HepG2 (cell line): Measurements from ENCODE around the gene POP7. TPM values are rescaled to one million over a fixed set of nuclear protein-coding genes. Genes with fewer than 3 reads are reported as not detected.

Experiments
- KLF16 ChIP-seq, 2 experiments: sonication (generic) in 1 of 2; formaldehyde crosslinking in 1 of 2; IDR thresholded peaks; 2 replicates each; pipeline versions ENCODE4 v1.6.1 to v1.8.0; 2016 to 2023; ENCODE audit warnings: missing genetic modification reagents in 2 of 2, missing compliant biosample characterization in 1 of 2
- SP140L ChIP-seq: sonication (generic); formaldehyde crosslinking; IDR thresholded peaks from 2 replicates; pipeline ENCODE4 v1.4.0; 2020; ENCODE audit warnings: missing genetic modification reagents, borderline replicate concordance
- TEAD3 ChIP-seq: optimal IDR thresholded peaks from 2 replicates; pipeline ENCODE3; 2016; ENCODE audit warnings: borderline replicate concordance
- ZNF274 ChIP-seq: sonication (generic); formaldehyde crosslinking; IDR thresholded peaks from 2 replicates; pipeline ENCODE4 v1.5.1; 2020; ENCODE audit warnings: mild to moderate bottlenecking, missing genetic modification reagents
- ZNF317 ChIP-seq: sonication (generic); formaldehyde crosslinking; IDR thresholded peaks from 2 replicates; pipeline ENCODE4 v1.5.0; 2020; ENCODE audit warnings: mild to moderate bottlenecking, missing genetic modification reagents
- ZNF331 ChIP-seq: sonication (generic); formaldehyde crosslinking; IDR thresholded peaks from 2 replicates; pipeline ENCODE4 v1.4.0; 2020; ENCODE audit warnings: missing genetic modification reagents
- ZNF407 ChIP-seq: sonication (generic); formaldehyde crosslinking; IDR thresholded peaks from one replicate; pipeline ENCODE4 v1.5.1; 2020; ENCODE audit warnings: mild to moderate bottlenecking, missing genetic modification reagents; ENCODE audit errors: not compliant biosample characterization
- polyA plus RNA-seq, 8 experiments: library from polyadenylated mRNA; depleted of rRNA in 3 of 8; stranded (reverse) in 7 of 8; unstranded in 1 of 8; fragments of >200 nt; fragmentation: Illumina TruSeq in 4 of 8; extraction: Trizol in 4 of 8; gene quantifications; 2 replicates each; pipeline versions ENCODE4 v1.2.1 to v1.2.3, GENCODE V29; 2011 to 2016; ENCODE audit warnings: low read depth in 4 of 8, missing spikeins in 1 of 8, mixed read lengths in 1 of 8; ENCODE audit not compliant: insufficient read depth in 1 of 8
- total RNA-seq, 5 experiments: library from RNA; depleted of rRNA; stranded (reverse); fragments of >200 nt; fragmentation: Illumina TruSeq; extraction: Trizol; gene quantifications; 2 replicates each; pipeline ENCODE4 v1.2.3, GENCODE V29; 2016; ENCODE audit warnings: low read depth in 1 of 5
- TF ChIP-seq, protein P1 (sequence below): sonication (generic); formaldehyde crosslinking; IDR thresholded peaks from 2 replicates; pipeline ENCODE4 v1.5.0; 2020; ENCODE audit warnings: missing genetic modification reagents
- TF ChIP-seq, protein P2 (sequence below): sonication (generic); formaldehyde crosslinking; IDR thresholded peaks from 2 replicates; pipeline ENCODE4 v1.5.0; 2020; ENCODE audit warnings: missing genetic modification reagents
- TF ChIP-seq, protein P3 (sequence below): IDR thresholded peaks from 2 replicates; pipeline ENCODE4 v1.4.0; 2020; ENCODE audit warnings: mild to moderate bottlenecking, missing genetic modification reagents
- TF ChIP-seq, protein P4 (sequence below): IDR thresholded peaks from 2 replicates; pipeline ENCODE4 v1.6.1; 2016

The POP7 gene
- total and polyA plus RNA-seq, 2 of the 13 experiments (the other 11 are each of a cell fraction or from before 2014, with no cell fraction given), result 63.9 to 91.1 TPM

DNA sequence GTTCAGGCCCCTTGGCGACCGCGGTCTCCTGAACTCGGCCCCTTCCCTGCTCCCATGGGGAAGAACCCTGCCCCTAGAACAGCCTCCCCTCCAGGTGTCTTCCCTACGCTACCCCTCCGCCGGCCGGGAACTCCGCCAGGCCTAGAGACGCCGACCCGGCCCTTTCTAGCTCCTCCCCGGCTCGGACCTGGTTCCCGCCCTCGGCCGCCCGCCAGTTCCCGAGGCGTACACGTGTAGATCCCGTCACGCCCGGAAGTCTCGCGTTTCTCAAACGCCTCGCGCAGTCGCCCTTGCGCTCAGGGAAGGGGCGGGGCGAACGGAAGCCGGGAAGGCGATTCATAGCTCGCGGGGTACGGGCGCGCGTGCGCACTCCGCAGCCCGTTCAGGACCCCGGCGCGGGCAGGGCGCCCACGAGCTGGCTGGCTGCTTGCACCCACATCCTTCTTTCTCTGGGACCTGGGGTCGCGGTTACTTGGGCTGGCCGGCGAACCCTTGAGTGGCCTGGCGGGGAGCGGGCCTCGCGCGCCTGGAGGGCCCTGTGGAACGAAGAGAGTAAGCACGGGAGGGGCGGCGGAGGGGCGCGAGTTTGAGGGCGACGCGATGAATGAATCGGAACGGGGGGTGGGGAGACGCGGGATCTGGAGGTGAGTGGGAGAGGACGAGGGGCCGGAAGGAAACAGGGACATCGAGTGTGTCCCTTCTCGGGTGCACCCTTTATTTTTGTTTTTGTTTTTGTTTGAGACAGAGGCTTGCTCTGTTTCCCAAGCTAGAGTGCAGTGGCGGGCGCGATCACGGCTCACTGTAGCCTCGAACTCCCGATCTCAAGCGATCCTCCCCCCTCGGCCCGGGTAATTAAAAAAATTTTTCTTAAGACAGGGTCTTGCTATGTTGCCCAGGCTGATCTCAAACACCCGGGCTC is at the start of gene POP7 (continued):
- no peak for TF ChIP-seq SP140L (CRISPR knock-in tag)
- TF ChIP-seq ZNF331 (CRISPR knock-in tag), result peak; percentile 49
- peak; percentile 45 for TF ChIP-seq ZNF407 (CRISPR knock-in tag)
- TF ChIP-seq ZNF317 (CRISPR knock-in tag), result peak; percentile 76
- TF ChIP-seq TEAD3 (CRISPR knock-in tag), result peak; percentile 62
- TF ChIP-seq, protein P1, sequence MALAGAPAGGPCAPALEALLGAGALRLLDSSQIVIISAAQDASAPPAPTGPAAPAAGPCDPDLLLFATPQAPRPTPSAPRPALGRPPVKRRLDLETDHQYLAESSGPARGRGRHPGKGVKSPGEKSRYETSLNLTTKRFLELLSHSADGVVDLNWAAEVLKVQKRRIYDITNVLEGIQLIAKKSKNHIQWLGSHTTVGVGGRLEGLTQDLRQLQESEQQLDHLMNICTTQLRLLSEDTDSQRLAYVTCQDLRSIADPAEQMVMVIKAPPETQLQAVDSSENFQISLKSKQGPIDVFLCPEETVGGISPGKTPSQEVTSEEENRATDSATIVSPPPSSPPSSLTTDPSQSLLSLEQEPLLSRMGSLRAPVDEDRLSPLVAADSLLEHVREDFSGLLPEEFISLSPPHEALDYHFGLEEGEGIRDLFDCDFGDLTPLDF (CRISPR knock-in tag), result peak; percentile 92
- TF ChIP-seq, protein P2, sequence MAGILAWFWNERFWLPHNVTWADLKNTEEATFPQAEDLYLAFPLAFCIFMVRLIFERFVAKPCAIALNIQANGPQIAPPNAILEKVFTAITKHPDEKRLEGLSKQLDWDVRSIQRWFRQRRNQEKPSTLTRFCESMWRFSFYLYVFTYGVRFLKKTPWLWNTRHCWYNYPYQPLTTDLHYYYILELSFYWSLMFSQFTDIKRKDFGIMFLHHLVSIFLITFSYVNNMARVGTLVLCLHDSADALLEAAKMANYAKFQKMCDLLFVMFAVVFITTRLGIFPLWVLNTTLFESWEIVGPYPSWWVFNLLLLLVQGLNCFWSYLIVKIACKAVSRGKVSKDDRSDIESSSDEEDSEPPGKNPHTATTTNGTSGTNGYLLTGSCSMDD (CRISPR knock-in tag), result no peak
- TF ChIP-seq ZNF274 (CRISPR knock-in tag), result peak; percentile 67
- 0 out of 4 replicates have a peak, but pooled peaks of 1 of the 2 experiments have one; percentile 27 for TF ChIP-seq KLF16 (CRISPR knock-in tag; IDR thresholded peaks at IDR 0.05)
- TF ChIP-seq, protein P3, sequence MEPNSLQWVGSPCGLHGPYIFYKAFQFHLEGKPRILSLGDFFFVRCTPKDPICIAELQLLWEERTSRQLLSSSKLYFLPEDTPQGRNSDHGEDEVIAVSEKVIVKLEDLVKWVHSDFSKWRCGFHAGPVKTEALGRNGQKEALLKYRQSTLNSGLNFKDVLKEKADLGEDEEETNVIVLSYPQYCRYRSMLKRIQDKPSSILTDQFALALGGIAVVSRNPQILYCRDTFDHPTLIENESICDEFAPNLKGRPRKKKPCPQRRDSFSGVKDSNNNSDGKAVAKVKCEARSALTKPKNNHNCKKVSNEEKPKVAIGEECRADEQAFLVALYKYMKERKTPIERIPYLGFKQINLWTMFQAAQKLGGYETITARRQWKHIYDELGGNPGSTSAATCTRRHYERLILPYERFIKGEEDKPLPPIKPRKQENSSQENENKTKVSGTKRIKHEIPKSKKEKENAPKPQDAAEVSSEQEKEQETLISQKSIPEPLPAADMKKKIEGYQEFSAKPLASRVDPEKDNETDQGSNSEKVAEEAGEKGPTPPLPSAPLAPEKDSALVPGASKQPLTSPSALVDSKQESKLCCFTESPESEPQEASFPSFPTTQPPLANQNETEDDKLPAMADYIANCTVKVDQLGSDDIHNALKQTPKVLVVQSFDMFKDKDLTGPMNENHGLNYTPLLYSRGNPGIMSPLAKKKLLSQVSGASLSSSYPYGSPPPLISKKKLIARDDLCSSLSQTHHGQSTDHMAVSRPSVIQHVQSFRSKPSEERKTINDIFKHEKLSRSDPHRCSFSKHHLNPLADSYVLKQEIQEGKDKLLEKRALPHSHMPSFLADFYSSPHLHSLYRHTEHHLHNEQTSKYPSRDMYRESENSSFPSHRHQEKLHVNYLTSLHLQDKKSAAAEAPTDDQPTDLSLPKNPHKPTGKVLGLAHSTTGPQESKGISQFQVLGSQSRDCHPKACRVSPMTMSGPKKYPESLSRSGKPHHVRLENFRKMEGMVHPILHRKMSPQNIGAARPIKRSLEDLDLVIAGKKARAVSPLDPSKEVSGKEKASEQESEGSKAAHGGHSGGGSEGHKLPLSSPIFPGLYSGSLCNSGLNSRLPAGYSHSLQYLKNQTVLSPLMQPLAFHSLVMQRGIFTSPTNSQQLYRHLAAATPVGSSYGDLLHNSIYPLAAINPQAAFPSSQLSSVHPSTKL (CRISPR knock-in tag), result peak; percentile 5; the same call in 1 of the 2 replicates
- TF ChIP-seq, protein P4, sequence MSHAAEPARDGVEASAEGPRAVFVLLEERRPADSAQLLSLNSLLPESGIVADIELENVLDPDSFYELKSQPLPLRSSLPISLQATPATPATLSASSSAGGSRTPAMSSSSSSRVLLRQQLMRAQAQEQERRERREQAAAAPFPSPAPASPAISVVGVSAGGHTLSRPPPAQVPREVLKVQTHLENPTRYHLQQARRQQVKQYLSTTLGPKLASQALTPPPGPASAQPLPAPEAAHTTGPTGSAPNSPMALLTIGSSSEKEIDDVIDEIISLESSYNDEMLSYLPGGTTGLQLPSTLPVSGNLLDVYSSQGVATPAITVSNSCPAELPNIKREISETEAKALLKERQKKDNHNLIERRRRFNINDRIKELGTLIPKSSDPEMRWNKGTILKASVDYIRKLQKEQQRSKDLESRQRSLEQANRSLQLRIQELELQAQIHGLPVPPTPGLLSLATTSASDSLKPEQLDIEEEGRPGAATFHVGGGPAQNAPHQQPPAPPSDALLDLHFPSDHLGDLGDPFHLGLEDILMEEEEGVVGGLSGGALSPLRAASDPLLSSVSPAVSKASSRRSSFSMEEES, result peak; percentile 81
